Gastroesophageal sphincter (tissue), 4 donors: Measurements from ENCODE around the gene GNAQ. TPM values are rescaled to one million over a fixed set of nuclear protein-coding genes. Genes with fewer than 3 reads are reported as not detected.
"Not testable (repeated sequence)": the region's sequence is repeated elsewhere in the genome, so short reads cannot be mapped to it uniquely, and the experiment has no call there.

Experiments
- ATAC-seq: fragments of 150-250 bp; one replicate; pipeline ENCODE4 v1.9.1; 2016; ENCODE audit warnings: mild to moderate bottlenecking, moderate library complexity
- H3K27ac ChIP-seq, 4 donors: fragments of 200-600 bp; sonication (generic) in 3 of 4; 1 replicate in 3 of 4; 2 replicates in 1 of 4; pipeline ENCODE4 v1.5.1; 2016 to 2019
- H3K27me3 ChIP-seq: fragments of 200-600 bp; sonication (generic); one replicate; pipeline ENCODE4 v1.5.1; 2019
- H3K36me3 ChIP-seq, 2 donors: fragments of 200-600 bp; sonication (generic); one replicate each; pipeline ENCODE4 v1.5.1; 2019; ENCODE audit warnings: control low read depth in 1 of 2
- H3K4me1 ChIP-seq, 3 donors: fragments of 200-600 bp; sonication (generic); 1 replicate in 2 of 3; 2 replicates in 1 of 3; pipeline ENCODE4 v1.5.1; 2016 to 2019; ENCODE audit warnings: control low read depth in 2 of 3
- H3K4me3 ChIP-seq, 2 donors: fragments of 200-600 bp; sonication (generic); one replicate each; pipeline ENCODE4 v1.5.1; 2019; ENCODE audit warnings: mild to moderate bottlenecking in 1 of 2, moderate library complexity in 1 of 2
- H3K9me3 ChIP-seq, 3 donors: fragments of 200-600 bp; sonication (generic); one replicate each; pipeline ENCODE4 v1.5.1; 2017 to 2019; ENCODE audit warnings: control low read depth in 2 of 3
- CTCF ChIP-seq, 4 experiments: fragments of 200-600 bp in 2 of 4; fragments of 450-650 bp in 2 of 4; sonication (generic) in 1 of 4; IDR thresholded peaks; one replicate each; pipeline ENCODE4 v1.5.1; 2017 to 2019; ENCODE audit warnings: antibody characterized with exemption in 4 of 4, mild to moderate bottlenecking in 2 of 4, moderate library complexity in 2 of 4
- EP300 ChIP-seq: sonication (generic); formaldehyde crosslinking; IDR thresholded peaks from one replicate; pipeline ENCODE4 v1.6.1; 2017; ENCODE audit warnings: antibody characterized with exemption, mild to moderate bottlenecking
- POLR2A ChIP-seq, 2 donors: fragments of 450-650 bp; IDR thresholded peaks; one replicate each; pipeline ENCODE4 v1.6.1; 2017; ENCODE audit warnings: antibody characterized with exemption in 2 of 2, mild to moderate bottlenecking in 2 of 2, moderate library complexity in 1 of 2
- POLR2AphosphoS5 ChIP-seq: sonication (generic); formaldehyde crosslinking; IDR thresholded peaks from one replicate; pipeline ENCODE4 v1.6.1; 2017; ENCODE audit warnings: antibody characterized with exemption
- WGBS, 2 donors: methylation state at CpG; one replicate each; pipeline ENCODE4 v1.1.5; 2018; ENCODE audit warnings: low coverage in 1 of 2; 5-methylcytosine and 5-hydroxymethylcytosine counted together
- total RNA-seq, 4 donors: library from RNA; depleted of rRNA; stranded (reverse); fragments of >200 nt; gene quantifications; one replicate each; pipeline ENCODE4 v1.1.0, GENCODE V29; 2016

Gene GNAQ
- total RNA-seq, 4 donors from 2014 or later: 57.6 to 86.4 (median 70.8) TPM

- H3K4me1 ChIP-seq: no peaks in the 10 kb centered on the region
- WGBS, 2 donors: 65 to 80% methylated on average over 1 of the region's 1 CpG
- H3K36me3 ChIP-seq: no peaks in the 10 kb centered on the region
- no peaks in the 10 kb centered on the region for H3K9me3 ChIP-seq
- ATAC-seq: no peak
- H3K27me3 ChIP-seq: no peaks in the 10 kb centered on the region
- no peak overlapping the region for H3K4me3 ChIP-seq
- no peak overlapping the region for H3K27ac ChIP-seq
- TF ChIP-seq POLR2A (IDR thresholded peaks at IDR 0.05) (no peak), CTCF (IDR thresholded peaks at IDR 0.05) (no peak), POLR2AphosphoS5 (no peak), EP300 (no peak)
Observed at GRCh38 chr9:77708064-77708815, 323.4 kb downstream of the GNAQ start.

- TF ChIP-seq CTCF (IDR thresholded peaks at IDR 0.05): no peak
- TF ChIP-seq POLR2AphosphoS5: peak; percentile 88
- Histone ChIP-seq H3K27me3 (no peaks in the 10 kb centered on the region), H3K36me3 (no peaks in the 10 kb centered on the region), H3K4me3 (no peak overlapping the region), H3K27ac (peak overlapping the region in 1 of 4 donors; percentile 48), H3K9me3 (no peaks in the 10 kb centered on the region), H3K4me1 (no peaks in the 10 kb centered on the region)
- 33 to 55% methylated on average over 4 to 6 of the region's 6 CpGs for WGBS, 2 donors
- ATAC-seq: peak; percentile 97
Observed at GRCh38 chr9:77707383-77708063, 324.1 kb downstream of the GNAQ start.

- H3K27ac ChIP-seq: no peak overlapping the region
- H3K9me3 ChIP-seq: no peaks in the 10 kb centered on the region
- H3K27me3 ChIP-seq: no peaks in the 10 kb centered on the region
- no peaks in the 10 kb centered on the region for H3K4me1 ChIP-seq
- no peak overlapping the region for H3K4me3 ChIP-seq
- H3K36me3 ChIP-seq: no peaks in the 10 kb centered on the region
- TF ChIP-seq POLR2A (IDR thresholded peaks at IDR 0.05) (no peak), EP300 (no peak)
- no peak for ATAC-seq
Observed at GRCh38 chr9:77705636-77706035, 326.0 kb downstream of the GNAQ start.

GRCh38 chr9:77702521-77703390 lies 328.9 kb downstream of the GNAQ start:
- WGBS, 2 donors: 100% methylated on average over 1 of the region's 52 CpGs; no CpG with 5 or more reads in 1 of the 2 donors
- not testable (repeated sequence) for H3K9me3 ChIP-seq, H3K27ac ChIP-seq, H3K36me3 ChIP-seq, H3K4me1 ChIP-seq, ATAC-seq, H3K4me3 ChIP-seq, H3K27me3 ChIP-seq

GRCh38 chr9:77697238-77697984 lies 334.2 kb downstream of the GNAQ start:
- H3K4me3 ChIP-seq: no peak overlapping the region
- H3K36me3 ChIP-seq: no peaks in the 10 kb centered on the region
- H3K9me3 ChIP-seq: peaks cover 0 to 11% (median 0%) of the 10 kb centered on the region in 3 donors
- no peaks in the 10 kb centered on the region for H3K4me1 ChIP-seq
- WGBS, 2 donors: no CpG with 5 or more reads among the region's 1 CpG
- no peak for TF ChIP-seq POLR2AphosphoS5
- TF ChIP-seq EP300: no peak
- no peak for TF ChIP-seq CTCF (IDR thresholded peaks at IDR 0.05)
- TF ChIP-seq POLR2A (IDR thresholded peaks at IDR 0.05): no peak
- no peaks in the 10 kb centered on the region for H3K27me3 ChIP-seq
- H3K27ac ChIP-seq: no peak overlapping the region
- no peak for ATAC-seq

GRCh38 chr9:77690723-77691122 lies 340.9 kb downstream of the GNAQ start:
- ATAC-seq, H3K4me3 ChIP-seq, H3K4me1 ChIP-seq, H3K27ac ChIP-seq, H3K9me3 ChIP-seq, H3K27me3 ChIP-seq, H3K36me3 ChIP-seq: not testable (repeated sequence)
- WGBS, 2 donors: no CpG with 5 or more reads among the region's 3 CpGs

GRCh38 chr9:77690119-77690518 lies 341.5 kb downstream of the GNAQ start:
- 80 to 90% methylated on average over 3 of the region's 3 CpGs for WGBS, 2 donors
- not testable (repeated sequence) for H3K4me1 ChIP-seq, ATAC-seq

GRCh38 chr9:77687737-77688136 lies 343.9 kb downstream of the GNAQ start:
- H3K9me3 ChIP-seq, H3K4me3 ChIP-seq, H3K36me3 ChIP-seq, H3K27ac ChIP-seq, H3K4me1 ChIP-seq, ATAC-seq, H3K27me3 ChIP-seq: not testable (repeated sequence)
- WGBS, 2 donors: 100% methylated on average over 3 of the region's 11 CpGs; no CpG with 5 or more reads in 1 of the 2 donors

More at GRCh38 chr9:77690119-77690518, 341.5 kb downstream of the GNAQ start:
- not testable (repeated sequence) for H3K4me3 ChIP-seq, H3K27ac ChIP-seq, H3K36me3 ChIP-seq, H3K27me3 ChIP-seq, H3K9me3 ChIP-seq
